HG02678 (cell line): ENCODE data around the gene HSDL1.

Experiments
- ATAC-seq: cut with Tn5 transposase; IDR thresholded peaks from one replicate; pipeline ENCODE4 v1.9.1; 2021; ENCODE audit warnings: mild to moderate bottlenecking, moderate library complexity; ENCODE audit not compliant: unreplicated experiment

The HSDL1 gene

DNA sequence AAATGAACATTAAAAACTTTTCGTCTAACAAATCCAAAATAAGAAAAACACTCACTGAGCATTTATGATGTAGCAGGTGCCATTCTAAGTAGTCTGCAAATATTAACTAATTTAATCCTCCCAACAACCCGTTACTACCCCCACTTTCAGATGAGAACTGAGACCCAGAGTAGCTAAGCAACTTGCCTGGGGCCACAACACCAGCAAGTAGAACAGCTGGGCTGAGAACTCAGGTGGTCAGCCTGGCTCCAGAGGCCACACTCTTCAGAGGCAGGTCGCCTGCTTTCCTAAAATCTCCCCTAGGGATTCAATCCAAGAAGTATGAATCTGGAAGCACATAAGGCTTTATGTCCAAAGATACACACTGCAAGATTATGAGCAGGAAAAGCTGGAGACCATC, 34.5 kb downstream of the HSDL1 start:
- no peak for ATAC-seq

GRCh38 chr16:84109598-84110335, 35.2 kb downstream of the HSDL1 start:
- no peak for ATAC-seq

DNA sequence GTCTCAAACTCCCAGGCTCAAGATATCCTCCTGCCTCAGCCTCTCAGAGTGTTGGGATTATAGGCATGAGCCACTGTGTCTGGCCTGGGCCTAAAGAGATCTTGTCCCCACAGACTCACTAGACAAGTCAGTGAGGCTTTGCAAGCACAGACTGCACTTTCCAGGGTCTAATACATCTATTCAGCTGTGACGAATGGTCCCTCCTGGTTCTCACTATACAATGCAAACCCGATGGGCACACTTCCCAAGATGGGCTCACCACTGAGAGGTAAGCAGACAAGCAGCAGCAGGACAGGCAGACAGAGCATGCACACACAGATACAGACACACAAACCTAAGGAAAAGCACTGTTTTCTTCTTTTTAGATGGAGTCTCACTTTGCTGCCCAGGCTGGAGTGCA, 37.1 kb downstream of the HSDL1 start:
- ATAC-seq = no peak

- ATAC-seq = no peak
Measured at GRCh38 chr16:84105948-84106740, 38.8 kb downstream of the HSDL1 start.

DNA sequence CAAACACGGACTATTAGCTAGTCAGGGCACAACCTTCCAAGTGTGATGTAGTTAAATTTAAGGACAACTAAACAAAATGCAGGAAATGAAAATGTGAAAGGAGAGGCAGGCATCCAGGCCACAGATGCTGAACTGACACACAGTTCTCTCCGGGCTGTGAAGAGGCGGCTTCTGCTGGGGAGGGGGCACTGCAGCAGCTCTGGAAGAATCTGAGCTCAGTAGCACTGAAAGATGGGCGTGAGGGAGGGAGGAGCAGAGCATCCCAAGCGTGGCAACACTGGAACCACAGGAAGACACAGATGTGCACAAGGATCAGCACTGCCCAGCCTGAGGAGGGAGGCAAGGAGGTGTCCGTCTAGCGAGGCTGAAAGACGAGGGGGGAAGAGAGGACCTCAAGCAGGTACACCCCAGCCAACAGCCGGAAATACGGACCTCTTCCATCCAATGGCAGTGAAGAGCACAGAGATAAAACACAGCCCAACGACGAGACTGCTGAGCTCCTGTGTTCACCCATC, 39.6 kb downstream of the HSDL1 start:
- ATAC-seq = no peak

DNA sequence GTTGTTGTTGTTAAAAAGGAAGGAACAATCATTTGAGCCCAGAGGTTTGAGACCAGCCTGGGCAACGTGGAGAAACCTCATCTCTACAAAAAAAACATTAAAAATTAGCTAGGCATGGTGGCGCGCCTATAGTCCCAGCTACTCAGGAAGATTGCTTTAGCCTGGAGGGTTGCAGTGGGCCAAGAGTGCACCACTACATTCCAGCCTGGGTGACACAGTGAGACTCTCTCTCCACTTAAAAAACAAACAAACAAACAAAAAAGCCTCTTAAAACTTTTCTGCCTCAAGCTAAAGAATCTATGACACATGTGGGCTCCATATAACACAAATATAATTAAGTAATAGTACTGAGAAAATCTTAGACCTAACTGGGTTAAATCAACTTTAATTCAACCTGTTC, 40.7 kb downstream of the HSDL1 start:
- no peak for ATAC-seq

DNA sequence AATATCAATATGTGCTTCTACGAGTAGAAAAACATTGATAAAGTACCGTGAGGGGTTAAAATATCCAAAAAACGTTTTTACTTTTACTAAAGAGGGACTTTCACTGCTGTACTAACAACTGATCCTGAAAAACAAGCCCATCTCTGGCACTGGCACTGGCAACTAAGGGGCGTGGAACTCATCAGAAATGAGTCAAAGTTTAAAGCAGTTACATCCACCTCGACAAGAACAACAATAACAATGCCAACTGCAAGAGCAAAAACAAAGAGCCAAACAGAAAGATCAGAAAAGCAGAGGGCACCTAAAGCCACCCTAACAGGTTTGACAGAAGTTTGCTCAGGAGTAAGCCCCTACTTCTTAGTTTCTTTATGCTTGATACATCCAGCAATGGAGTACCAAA, 41.3 kb downstream of the HSDL1 start:
- no peak for ATAC-seq

- no peak for ATAC-seq
Measured at GRCh38 chr16:84098939-84099338, 46.0 kb downstream of the HSDL1 start.

GRCh38 chr16:84096447-84097005, 48.5 kb downstream of the HSDL1 start:
- ATAC-seq = no peak

DNA sequence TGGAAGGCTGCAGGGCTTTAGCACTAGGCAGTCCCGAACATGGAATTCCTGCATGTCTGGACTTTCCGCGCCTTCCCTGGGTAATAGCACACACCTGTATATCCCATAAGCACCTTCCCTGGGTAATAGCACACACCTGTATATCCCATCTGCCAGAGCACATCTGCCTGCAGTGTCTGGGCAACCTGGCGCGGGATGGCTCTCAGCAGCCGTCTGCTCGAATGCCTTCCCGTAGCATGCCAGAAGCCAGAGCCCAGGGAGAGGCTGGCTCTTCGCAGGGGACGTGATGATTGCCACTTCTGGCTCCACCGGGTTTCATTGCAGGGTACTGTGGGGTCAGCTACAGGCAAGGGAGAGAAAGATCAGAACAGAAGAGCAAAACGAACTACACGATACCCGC, 49.5 kb downstream of the HSDL1 start:
- ATAC-seq = no peak

GRCh38 chr16:84093879-84094270, 51.1 kb downstream of the HSDL1 start:
- no peak for ATAC-seq

- no peak for ATAC-seq
Measured at GRCh38 chr16:84093120-84093878, 51.7 kb downstream of the HSDL1 start.

DNA sequence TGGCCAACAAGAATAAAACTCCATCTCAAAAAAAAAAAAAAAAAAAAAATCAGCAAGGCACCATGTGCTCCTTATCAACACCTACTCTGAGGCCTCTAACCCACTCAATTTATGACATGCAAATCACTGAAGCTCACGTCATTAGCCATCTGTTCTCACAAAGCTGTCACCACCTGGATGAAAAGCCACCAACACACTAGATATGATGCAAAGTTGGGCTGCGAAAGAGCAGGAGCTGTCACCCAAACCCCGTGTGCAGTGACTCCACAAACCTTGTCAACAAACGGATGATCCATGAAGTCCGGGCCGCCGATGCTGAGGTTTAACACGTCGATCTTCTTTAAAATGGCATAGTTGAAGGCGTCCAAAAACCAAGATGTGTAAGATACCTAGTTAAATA, 53.5 kb downstream of the HSDL1 start:
- ATAC-seq = no peak

DNA sequence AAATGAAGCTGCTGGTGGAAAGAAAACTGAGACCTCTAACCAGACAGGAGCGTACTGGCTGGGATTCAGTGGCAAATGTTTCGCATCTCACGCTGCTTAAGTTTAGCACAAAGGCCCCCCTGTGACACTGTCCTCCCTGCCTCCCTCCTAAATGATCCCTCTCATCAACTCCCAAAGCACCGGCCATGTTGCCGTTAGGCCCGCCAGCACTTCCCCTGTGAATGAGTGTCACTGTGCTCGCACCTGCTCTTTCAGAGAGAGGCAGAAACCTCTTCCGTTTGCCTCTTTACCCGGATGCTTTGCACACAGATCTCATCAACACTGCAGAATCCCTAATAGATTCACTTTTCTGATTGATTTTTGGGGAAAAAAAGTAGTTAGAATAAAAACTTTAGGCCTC, 54.8 kb downstream of the HSDL1 start:
- no peak for ATAC-seq

DNA sequence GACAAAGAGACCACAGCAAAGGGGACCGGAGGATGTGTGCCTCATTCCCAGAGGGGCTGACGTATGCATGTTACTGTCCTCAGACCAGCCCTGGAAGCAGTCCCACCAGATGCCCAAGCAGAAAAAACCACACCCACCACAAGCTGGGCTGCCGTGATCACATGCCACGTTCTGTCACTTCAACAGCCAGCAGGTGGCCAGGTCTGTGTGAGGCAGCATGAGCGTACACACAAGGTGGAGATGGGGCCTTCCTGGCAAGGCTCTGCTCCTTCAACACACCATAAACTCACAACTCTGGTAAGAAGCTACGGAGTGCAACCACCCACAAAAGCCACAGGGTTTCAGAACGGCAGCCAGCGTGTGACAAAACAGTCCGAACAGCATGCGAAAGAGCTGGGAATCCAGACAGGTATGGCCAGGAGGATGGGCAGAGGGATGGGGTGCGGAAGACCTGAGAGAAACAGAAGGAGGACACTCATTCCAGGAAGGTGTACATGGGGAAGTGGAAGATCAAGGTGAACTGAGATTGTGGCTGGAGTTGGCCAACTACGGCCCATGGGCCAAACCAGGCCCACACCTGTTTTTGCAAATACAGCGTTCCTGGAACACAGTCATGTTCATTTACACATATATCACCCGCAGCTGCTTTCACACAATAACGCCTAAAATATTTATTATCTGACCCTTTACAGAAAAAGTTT, 56.1 kb downstream of the HSDL1 start:
- peak; percentile 86 for ATAC-seq

DNA sequence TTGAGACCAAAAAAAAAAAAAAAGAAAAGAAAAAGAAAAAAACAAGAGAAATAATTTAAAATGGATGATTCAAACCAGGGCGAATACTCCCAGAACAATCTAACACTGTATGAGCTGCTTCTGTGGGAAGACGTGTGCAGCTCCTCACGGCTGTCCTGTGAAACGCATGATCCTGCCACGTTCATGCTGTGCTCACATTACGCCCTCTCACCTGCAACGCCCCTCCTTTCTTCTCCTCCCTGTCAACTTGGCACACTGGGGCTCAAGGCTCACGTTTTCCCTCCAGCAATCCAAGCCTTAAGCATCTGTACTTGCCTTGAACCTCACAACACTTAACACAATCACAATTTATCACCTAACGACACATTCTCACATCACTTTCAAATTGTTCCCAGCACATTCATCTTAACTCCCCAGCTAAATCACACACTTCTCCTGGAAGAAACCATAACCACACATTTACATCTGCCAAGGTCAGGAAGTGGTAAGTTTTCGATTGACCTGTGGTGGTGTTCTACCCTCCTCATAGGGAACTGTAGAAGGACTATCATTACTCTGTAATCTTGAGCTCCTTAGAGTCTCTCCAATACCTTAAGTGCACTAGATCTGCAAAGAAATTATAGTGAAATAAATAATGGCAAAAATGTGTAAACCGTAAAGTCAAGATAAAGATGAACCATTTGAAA, 57.4 kb downstream of the HSDL1 start:
- ATAC-seq = no peak

DNA sequence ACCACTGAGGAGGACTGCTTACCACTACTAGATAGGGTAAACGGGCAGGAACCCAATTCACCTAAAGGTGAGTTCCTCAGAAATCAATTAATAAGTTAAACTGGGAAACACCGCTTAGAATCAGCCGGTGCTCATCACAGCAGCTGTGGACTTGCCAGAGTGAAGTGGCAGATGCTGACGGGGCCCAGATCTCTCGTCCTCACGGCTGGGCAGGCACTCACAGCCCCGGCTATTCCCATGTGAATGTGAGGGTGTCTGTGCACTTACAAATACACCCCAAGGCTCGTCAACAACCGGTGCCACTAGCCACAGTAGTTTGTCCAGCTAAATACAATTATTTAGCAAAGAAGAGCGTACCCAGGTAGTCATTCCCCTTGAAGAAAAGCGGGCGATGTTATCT, 58.0 kb downstream of the HSDL1 start:
- no peak for ATAC-seq

DNA sequence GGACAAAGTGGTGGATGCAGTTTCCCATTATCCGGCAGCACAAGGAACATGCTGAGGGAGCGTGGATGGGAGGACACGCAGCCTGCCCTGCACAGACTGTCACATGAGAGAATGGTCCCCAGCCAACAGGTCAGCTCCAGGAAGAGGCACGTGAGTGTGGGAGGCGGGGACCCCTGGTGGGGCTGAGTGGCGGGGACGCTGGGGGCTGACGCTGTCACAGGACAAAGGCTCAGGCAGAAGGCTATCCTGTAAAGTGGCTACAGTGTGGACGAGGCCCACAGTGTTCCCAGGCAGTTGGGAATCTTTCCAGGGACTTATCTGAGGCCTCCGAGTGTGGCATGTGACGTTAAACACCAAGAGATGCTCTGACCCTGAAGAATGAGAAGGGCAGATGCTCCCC, 58.6 kb downstream of the HSDL1 start:
- ATAC-seq = no peak

- no peak for ATAC-seq
Measured at GRCh38 chr16:84085773-84086172, 59.2 kb downstream of the HSDL1 start.

GRCh38 chr16:84085271-84085667, 59.7 kb downstream of the HSDL1 start:
- ATAC-seq = no peak
